ENCODE data around the gene LYZL1. TPM values are rescaled to one million over a fixed set of nuclear protein-coding genes. Genes with fewer than 3 reads are reported as not detected.

Gene LYZL1
- polyA plus RNA-seq, 2 donors = not detected

DNA sequence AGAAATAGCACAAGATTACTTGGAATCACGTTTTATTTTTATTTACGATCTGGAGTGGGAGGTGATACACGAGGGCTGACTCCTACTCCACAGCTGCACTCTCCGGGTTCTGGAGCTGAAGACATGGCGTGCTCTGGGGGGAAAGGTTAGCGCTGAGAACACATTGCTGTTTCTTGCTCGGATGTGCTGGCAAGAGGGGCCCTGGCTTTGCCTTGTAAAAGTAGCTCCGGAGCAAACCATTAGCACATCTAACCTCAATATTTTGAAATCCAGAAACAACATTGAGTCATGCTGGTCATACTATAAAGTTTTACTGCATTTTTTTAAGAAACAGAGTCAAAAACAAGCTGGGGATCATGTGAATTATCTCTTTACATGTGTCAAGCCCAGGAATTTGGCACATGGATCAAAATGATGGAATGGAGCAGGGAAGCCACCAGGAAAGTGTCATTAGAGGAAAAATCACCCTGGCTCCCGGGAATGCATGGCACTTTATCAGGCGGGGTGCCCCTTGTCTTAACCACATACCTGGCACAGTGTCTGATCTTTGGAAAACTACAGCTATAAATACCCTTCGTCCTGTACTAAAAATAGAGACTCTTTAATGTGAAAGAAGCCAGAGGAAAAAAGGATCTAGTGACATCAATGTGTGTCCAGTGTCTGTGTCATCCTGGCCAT, 31.6 kb upstream of the LYZL1 start:
- no peaks in the 10 kb centered on the region for H3K4me1 ChIP-seq (ENCODE audit: control insufficient read depth in 2 of 2, insufficient read depth in 2 of 2, low read length in 1 of 2)
- H3K36me3 ChIP-seq (ENCODE audit: control insufficient read depth in 2 of 2, insufficient read depth in 2 of 2, low read length in 1 of 2) = no peaks in the 10 kb centered on the region
- H3K27me3 ChIP-seq (ENCODE audit: control insufficient read depth in 1 of 2, insufficient read depth in 2 of 2, low read length in 2 of 2) = peaks cover 0 to 3% of the 10 kb centered on the region in 2 donors
- no peak overlapping the region for H3K27ac ChIP-seq (ENCODE audit: low read depth in 2 of 2, low read length in 1 of 2)
- H3K4me3 ChIP-seq (ENCODE audit: low read depth in 1 of 2, low read length in 2 of 2) = no peak overlapping the region
- WGBS, 2 donors = 44 to 54% methylated on average over 11 of the region's 11 CpGs
- H3K9me3 ChIP-seq (ENCODE audit: control insufficient read depth in 2 of 2, insufficient read depth in 1 of 2, low read depth in 1 of 2, low read length in 1 of 2) = peaks cover 2% of the 10 kb centered on the region in 2 donors

DNA sequence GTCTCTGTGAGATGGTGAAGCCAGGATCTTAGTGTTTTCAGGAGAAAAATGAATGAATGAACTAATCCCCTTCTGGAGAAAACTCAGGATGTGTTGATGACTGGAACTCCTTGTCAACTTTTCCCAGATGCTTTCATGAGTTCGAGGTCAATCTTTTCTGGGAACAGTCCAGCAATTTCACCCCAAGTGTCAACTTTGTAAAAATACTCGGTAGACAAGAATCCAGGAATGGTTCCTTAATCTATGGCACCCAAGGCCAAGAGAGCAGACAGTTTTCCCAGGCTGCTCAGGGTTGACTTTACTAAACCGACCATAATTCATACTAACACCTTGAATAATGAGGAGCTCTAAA, 31.1 kb upstream of the LYZL1 start:
- Histone ChIP-seq H3K9me3 (ENCODE audit: control insufficient read depth in 2 of 2, insufficient read depth in 1 of 2, low read depth in 1 of 2, low read length in 1 of 2) (peaks cover 2% of the 10 kb centered on the region in 2 donors), H3K27ac (ENCODE audit: low read depth in 2 of 2, low read length in 1 of 2) (no peak overlapping the region)
- WGBS, 2 donors = 58 to 61% methylated on average over 3 of the region's 3 CpGs

DNA sequence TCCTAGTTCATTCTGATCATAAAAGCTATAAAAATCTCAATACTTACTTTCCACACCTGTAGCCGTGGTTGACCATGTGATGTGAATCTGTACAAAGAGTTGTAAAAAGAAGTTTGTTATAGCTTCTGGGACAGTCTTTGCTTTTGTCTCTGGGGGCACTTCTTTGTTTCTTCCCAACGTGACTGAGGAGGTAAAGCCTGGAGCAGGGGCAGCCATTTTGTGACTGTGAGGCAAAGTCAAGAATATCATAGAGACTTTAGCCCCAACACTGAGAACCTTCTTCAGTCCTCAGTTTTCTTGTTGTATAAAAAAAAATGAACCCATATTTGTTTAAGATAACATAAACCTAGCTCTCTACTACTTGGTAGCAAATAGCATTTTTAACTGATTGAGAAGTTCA, 29.4 kb upstream of the LYZL1 start:
- 86 to 90% methylated on average over 2 of the region's 2 CpGs for WGBS, 2 donors
- Histone ChIP-seq H3K4me1 (ENCODE audit: control insufficient read depth in 2 of 2, insufficient read depth in 2 of 2, low read length in 1 of 2) (no peaks in the 10 kb centered on the region), H3K4me3 (ENCODE audit: low read depth in 1 of 2, low read length in 2 of 2) (no peak overlapping the region), H3K36me3 (ENCODE audit: control insufficient read depth in 2 of 2, insufficient read depth in 2 of 2, low read length in 1 of 2) (no peaks in the 10 kb centered on the region), H3K27me3 (ENCODE audit: control insufficient read depth in 1 of 2, insufficient read depth in 2 of 2, low read length in 2 of 2) (peaks cover 0 to 3% of the 10 kb centered on the region in 2 donors), H3K27ac (ENCODE audit: low read depth in 2 of 2, low read length in 1 of 2) (no peak overlapping the region), H3K9me3 (ENCODE audit: control insufficient read depth in 2 of 2, insufficient read depth in 1 of 2, low read depth in 1 of 2, low read length in 1 of 2) (peaks cover 2% of the 10 kb centered on the region in 2 donors)

More for the DNA sequence above, 31.1 kb upstream of the LYZL1 start:
- no peaks in the 10 kb centered on the region for H3K4me1 ChIP-seq (ENCODE audit: control insufficient read depth in 2 of 2, insufficient read depth in 2 of 2, low read length in 1 of 2)
- peaks cover 0 to 3% of the 10 kb centered on the region in 2 donors for H3K27me3 ChIP-seq (ENCODE audit: control insufficient read depth in 1 of 2, insufficient read depth in 2 of 2, low read length in 2 of 2)
- H3K36me3 ChIP-seq (ENCODE audit: control insufficient read depth in 2 of 2, insufficient read depth in 2 of 2, low read length in 1 of 2) = no peaks in the 10 kb centered on the region
- no peak overlapping the region for H3K4me3 ChIP-seq (ENCODE audit: low read depth in 1 of 2, low read length in 2 of 2)

DNA sequence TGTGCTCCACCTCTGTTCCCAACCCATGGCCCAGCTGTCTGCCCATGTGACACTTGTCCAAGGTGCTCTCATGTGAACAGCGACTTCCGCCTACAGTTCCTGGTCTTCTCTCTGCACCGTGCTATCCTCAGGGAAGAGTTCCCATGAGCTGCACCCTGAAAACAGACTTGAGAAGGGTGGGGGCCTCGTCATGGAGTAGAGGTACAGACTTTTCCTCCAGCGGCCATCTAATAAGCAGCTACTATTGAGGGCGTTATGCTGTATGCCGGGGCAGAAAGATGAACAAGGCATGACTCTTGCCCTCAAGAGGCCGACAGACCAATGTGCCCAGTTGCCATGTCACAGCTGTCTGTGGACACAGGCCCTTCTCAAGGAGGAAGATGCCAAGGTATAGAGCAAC, 25.4 kb upstream of the LYZL1 start:
- WGBS, 2 donors = 93% methylated on average over 8 of the region's 8 CpGs
- Histone ChIP-seq H3K9me3 (ENCODE audit: control insufficient read depth in 2 of 2, insufficient read depth in 1 of 2, low read depth in 1 of 2, low read length in 1 of 2) (peaks cover 2% of the 10 kb centered on the region in 2 donors), H3K4me3 (ENCODE audit: low read depth in 1 of 2, low read length in 2 of 2) (no peak overlapping the region), H3K36me3 (ENCODE audit: control insufficient read depth in 2 of 2, insufficient read depth in 2 of 2, low read length in 1 of 2) (no peaks in the 10 kb centered on the region), H3K4me1 (ENCODE audit: control insufficient read depth in 2 of 2, insufficient read depth in 2 of 2, low read length in 1 of 2) (no peaks in the 10 kb centered on the region), H3K27ac (ENCODE audit: low read depth in 2 of 2, low read length in 1 of 2) (no peak overlapping the region), H3K27me3 (ENCODE audit: control insufficient read depth in 1 of 2, insufficient read depth in 2 of 2, low read length in 2 of 2) (no peaks in the 10 kb centered on the region)

DNA sequence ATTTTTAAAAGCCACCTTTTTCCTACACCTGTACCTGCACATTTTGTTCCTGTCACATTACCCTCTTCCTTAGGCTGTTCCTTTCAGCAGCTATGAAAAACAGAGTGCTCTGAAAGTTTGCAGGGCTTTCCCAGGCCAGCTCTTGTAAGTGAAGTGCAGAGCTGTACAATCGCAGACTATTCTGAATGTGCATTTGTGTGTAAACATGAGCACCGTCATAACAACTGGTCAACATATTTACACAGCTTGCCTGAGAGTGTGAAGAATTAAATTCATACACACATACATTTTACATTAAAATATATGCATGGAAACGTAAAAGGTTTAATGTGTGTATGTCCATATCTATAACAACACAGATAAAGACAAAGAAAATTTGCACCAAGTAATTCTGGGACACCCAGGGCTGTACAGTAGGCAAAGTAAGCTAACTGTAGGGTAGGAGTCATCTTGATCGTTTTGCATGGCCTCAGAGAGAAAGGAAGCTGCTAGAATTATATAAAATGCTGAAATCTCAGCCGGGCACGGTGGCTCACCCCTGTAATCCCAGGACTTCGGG, 23.6 kb upstream of the LYZL1 start:
- no peak overlapping the region for H3K27ac ChIP-seq (ENCODE audit: low read depth in 2 of 2, low read length in 1 of 2)
- WGBS, 2 donors = 81 to 84% methylated on average over 7 of the region's 7 CpGs
- H3K27me3 ChIP-seq (ENCODE audit: control insufficient read depth in 1 of 2, insufficient read depth in 2 of 2, low read length in 2 of 2) = no peaks in the 10 kb centered on the region
- peaks cover 2% of the 10 kb centered on the region in 2 donors for H3K9me3 ChIP-seq (ENCODE audit: control insufficient read depth in 2 of 2, insufficient read depth in 1 of 2, low read depth in 1 of 2, low read length in 1 of 2)
- no peaks in the 10 kb centered on the region for H3K4me1 ChIP-seq (ENCODE audit: control insufficient read depth in 2 of 2, insufficient read depth in 2 of 2, low read length in 1 of 2)
- no peaks in the 10 kb centered on the region for H3K36me3 ChIP-seq (ENCODE audit: control insufficient read depth in 2 of 2, insufficient read depth in 2 of 2, low read length in 1 of 2)
- no peak overlapping the region for H3K4me3 ChIP-seq (ENCODE audit: low read depth in 1 of 2, low read length in 2 of 2)

DNA sequence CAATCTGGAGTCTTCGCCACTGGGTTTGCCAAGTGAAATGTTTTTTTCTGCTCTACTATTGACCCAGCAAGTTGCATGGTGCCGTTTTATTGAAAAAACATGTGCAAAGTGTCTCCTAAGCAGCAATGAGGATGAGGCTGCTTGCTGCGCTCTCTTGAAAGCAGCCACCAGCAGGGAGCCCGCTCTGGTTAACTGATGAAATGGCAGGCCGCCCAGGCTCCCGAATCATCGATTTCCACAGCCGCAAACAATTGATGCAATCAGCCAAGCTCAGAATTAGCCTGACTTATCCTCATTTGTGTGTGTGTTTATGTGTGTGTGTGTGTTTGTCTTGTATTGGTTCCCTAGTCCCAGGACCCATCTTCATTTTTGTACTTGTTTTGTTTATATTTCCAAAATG, 22.2 kb upstream of the LYZL1 start:
- no peak overlapping the region for H3K27ac ChIP-seq (ENCODE audit: low read depth in 2 of 2, low read length in 1 of 2)
- no peak overlapping the region for H3K4me3 ChIP-seq (ENCODE audit: low read depth in 1 of 2, low read length in 2 of 2)
- WGBS, 2 donors = 76 to 77% methylated on average over 8 of the region's 8 CpGs
- peaks cover 0 to 2% of the 10 kb centered on the region in 2 donors for H3K9me3 ChIP-seq (ENCODE audit: control insufficient read depth in 2 of 2, insufficient read depth in 1 of 2, low read depth in 1 of 2, low read length in 1 of 2)
- H3K36me3 ChIP-seq (ENCODE audit: control insufficient read depth in 2 of 2, insufficient read depth in 2 of 2, low read length in 1 of 2) = no peaks in the 10 kb centered on the region
- peaks cover 0 to 2% of the 10 kb centered on the region in 2 donors for H3K27me3 ChIP-seq (ENCODE audit: control insufficient read depth in 1 of 2, insufficient read depth in 2 of 2, low read length in 2 of 2)
- H3K4me1 ChIP-seq (ENCODE audit: control insufficient read depth in 2 of 2, insufficient read depth in 2 of 2, low read length in 1 of 2) = no peaks in the 10 kb centered on the region

DNA sequence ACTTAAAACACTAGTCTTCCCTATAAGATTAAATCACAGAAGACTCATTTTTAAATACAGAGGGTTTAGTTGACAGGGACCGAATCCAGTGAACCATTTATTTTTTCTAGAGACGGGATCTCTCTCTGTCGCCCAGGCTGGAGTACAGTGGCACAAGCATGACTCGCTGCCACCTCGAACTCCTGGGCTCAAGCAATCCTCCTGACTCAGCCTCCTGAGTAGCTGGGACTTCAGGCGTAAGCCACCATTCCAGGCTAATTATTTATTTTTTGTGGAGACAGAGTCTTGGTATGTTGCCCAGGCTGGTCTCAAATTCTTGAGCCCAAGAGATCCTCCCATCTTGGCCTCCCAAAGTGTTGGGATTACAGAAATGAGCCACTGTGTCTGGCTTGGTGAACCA, 20.9 kb upstream of the LYZL1 start:
- Histone ChIP-seq H3K36me3 (ENCODE audit: control insufficient read depth in 2 of 2, insufficient read depth in 2 of 2, low read length in 1 of 2) (no peaks in the 10 kb centered on the region), H3K27me3 (ENCODE audit: control insufficient read depth in 1 of 2, insufficient read depth in 2 of 2, low read length in 2 of 2) (peaks cover 0 to 2% of the 10 kb centered on the region in 2 donors), H3K4me3 (ENCODE audit: low read depth in 1 of 2, low read length in 2 of 2) (no peak overlapping the region), H3K27ac (ENCODE audit: low read depth in 2 of 2, low read length in 1 of 2) (no peak overlapping the region), H3K4me1 (ENCODE audit: control insufficient read depth in 2 of 2, insufficient read depth in 2 of 2, low read length in 1 of 2) (no peaks in the 10 kb centered on the region), H3K9me3 (ENCODE audit: control insufficient read depth in 2 of 2, insufficient read depth in 1 of 2, low read depth in 1 of 2, low read length in 1 of 2) (no peaks in the 10 kb centered on the region)
- 93 to 95% methylated on average over 6 of the region's 6 CpGs for WGBS, 2 donors

DNA sequence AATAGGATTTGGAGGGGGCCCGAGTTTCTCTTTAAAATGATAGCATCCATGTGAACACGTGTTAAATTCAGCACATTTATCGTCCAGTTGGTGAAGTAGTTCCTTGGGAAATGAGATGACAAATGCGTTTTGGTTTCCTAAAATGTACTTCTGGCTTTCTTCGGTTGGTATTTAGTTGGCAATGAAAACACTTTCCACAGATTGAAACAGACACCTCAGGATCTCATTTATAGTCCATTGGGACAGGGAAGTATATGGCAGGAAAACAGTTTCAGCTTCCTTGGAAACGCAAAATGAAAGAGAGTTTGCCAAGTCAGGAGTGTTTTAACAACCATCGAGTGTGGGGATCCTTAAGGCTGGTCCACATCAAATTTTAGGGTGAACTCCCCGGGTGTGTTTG, 19.4 kb upstream of the LYZL1 start:
- Histone ChIP-seq H3K4me3 (ENCODE audit: low read depth in 1 of 2, low read length in 2 of 2) (no peak overlapping the region), H3K9me3 (ENCODE audit: control insufficient read depth in 2 of 2, insufficient read depth in 1 of 2, low read depth in 1 of 2, low read length in 1 of 2) (no peaks in the 10 kb centered on the region), H3K27me3 (ENCODE audit: control insufficient read depth in 1 of 2, insufficient read depth in 2 of 2, low read length in 2 of 2) (peaks cover 0 to 2% of the 10 kb centered on the region in 2 donors), H3K36me3 (ENCODE audit: control insufficient read depth in 2 of 2, insufficient read depth in 2 of 2, low read length in 1 of 2) (no peaks in the 10 kb centered on the region), H3K4me1 (ENCODE audit: control insufficient read depth in 2 of 2, insufficient read depth in 2 of 2, low read length in 1 of 2) (no peaks in the 10 kb centered on the region), H3K27ac (ENCODE audit: low read depth in 2 of 2, low read length in 1 of 2) (no peak overlapping the region)
- 84 to 85% methylated on average over 8 of the region's 8 CpGs for WGBS, 2 donors

DNA sequence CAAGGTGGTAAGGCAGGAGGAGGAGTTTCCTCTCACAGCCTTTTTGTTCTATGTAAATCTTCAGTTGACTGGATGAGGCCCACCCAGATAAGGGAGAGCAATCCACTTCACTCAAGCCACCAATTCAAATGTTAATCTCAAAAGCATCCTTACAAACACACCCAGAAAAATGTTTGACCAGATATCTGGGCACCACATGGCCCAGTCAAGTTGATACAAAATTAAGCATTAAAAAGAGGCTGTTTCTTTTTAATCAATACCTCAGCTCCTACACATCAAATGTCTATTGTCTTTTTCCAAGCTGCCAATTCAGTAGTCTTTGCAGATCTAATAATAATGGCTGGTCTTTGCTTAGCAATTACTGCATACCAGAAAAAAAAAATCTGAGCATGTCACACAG, 18.0 kb upstream of the LYZL1 start:
- no peaks in the 10 kb centered on the region for H3K36me3 ChIP-seq (ENCODE audit: control insufficient read depth in 2 of 2, insufficient read depth in 2 of 2, low read length in 1 of 2)
- no peaks in the 10 kb centered on the region for H3K4me1 ChIP-seq (ENCODE audit: control insufficient read depth in 2 of 2, insufficient read depth in 2 of 2, low read length in 1 of 2)
- peaks cover 0 to 2% of the 10 kb centered on the region in 2 donors for H3K27me3 ChIP-seq (ENCODE audit: control insufficient read depth in 1 of 2, insufficient read depth in 2 of 2, low read length in 2 of 2)
- no peak overlapping the region for H3K4me3 ChIP-seq (ENCODE audit: low read depth in 1 of 2, low read length in 2 of 2)
- H3K9me3 ChIP-seq (ENCODE audit: control insufficient read depth in 2 of 2, insufficient read depth in 1 of 2, low read depth in 1 of 2, low read length in 1 of 2) = no peaks in the 10 kb centered on the region
- no peak overlapping the region for H3K27ac ChIP-seq (ENCODE audit: low read depth in 2 of 2, low read length in 1 of 2)

DNA sequence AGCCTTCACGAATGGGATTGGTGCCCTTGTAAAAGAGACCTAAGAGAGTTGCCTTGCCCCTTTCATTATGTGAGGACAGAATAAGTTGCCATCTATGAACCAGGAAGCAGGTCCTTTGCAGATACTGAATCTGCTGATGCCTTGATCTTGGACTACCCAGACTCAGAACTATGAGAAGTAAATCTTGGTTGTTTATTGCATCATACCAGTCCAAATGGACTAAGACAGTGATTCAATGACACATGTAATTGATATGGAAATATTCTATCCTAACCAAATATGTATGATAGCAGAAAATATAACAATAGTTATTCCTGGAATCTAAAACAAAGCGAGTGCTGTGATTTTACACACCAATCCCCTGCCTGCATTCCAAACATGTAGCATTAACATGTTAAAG, 17.0 kb upstream of the LYZL1 start:
- no peaks in the 10 kb centered on the region for H3K36me3 ChIP-seq (ENCODE audit: control insufficient read depth in 2 of 2, insufficient read depth in 2 of 2, low read length in 1 of 2)
- 63 to 66% methylated on average over 2 of the region's 2 CpGs for WGBS, 2 donors
- no peaks in the 10 kb centered on the region for H3K9me3 ChIP-seq (ENCODE audit: control insufficient read depth in 2 of 2, insufficient read depth in 1 of 2, low read depth in 1 of 2, low read length in 1 of 2)
- no peak overlapping the region for H3K4me3 ChIP-seq (ENCODE audit: low read depth in 1 of 2, low read length in 2 of 2)
- no peak overlapping the region for H3K27ac ChIP-seq (ENCODE audit: low read depth in 2 of 2, low read length in 1 of 2)
- no peaks in the 10 kb centered on the region for H3K4me1 ChIP-seq (ENCODE audit: control insufficient read depth in 2 of 2, insufficient read depth in 2 of 2, low read length in 1 of 2)
- H3K27me3 ChIP-seq (ENCODE audit: control insufficient read depth in 1 of 2, insufficient read depth in 2 of 2, low read length in 2 of 2) = peaks cover 0 to 2% of the 10 kb centered on the region in 2 donors

Measured in esophagus (tissue), 2 donors.